DMS53 (cell line): ENCODE data around the gene IQSEC1.

Experiments
- DNase-seq: peaks from one replicate; lab custom pipeline; 2025; lab: John Stamatoyannopoulos, UW

IQSEC1 gene

DNA sequence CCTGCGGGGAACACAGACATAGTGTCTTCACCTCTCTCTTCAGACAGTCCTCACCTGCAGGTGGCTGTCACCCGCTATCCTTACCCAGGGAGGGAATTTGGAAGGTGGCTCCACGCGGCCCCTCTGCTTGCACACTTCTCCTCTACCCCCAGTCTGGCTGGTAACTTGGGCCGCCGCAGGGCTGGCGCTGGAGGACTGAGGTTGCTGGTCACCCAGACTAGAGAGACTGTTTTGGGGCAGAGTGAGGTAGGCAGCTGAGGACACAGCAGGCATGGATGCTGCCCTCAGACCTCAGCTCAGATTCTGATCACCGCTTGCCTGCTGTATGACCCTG is 12.6 kb upstream of the IQSEC1 start:
- DNase-seq: no peak

DNA sequence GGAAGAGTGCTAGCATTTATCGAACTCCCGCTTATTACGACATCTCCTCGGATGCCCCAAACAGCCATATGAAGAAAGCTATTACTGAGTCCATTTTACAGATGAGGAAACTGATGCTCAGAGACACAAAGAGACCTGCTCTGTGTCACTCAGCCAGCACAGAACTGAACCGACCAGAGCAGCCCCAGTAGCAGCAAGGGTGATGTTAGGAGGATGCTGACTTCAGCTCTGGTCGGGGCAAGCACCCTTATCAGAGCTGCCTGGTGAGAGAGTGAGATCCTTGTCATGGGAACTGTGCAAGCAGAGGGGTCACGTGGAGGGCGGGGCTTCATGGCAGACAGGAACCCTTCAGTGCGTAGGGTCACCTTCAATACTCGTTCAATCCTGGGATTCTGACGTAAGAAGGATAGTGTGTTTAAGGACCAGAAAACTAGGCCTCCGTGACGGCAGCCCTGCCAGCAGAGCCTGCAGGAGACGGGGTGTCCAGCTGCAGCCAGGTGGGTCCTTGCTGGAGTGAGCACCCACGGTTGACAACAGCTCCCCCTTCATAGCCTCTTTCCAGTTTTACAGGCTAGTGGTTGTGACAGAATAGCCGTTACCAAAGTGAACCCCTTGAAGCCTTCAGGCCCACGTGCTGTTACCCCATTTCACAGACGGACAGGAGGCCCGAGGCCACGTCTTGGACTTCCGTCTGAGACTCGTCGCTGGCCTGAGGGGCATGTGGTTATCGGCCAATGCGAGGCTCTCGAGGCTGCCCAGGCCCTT is 12.0 kb upstream of the IQSEC1 start:
- no peak for DNase-seq

DNA sequence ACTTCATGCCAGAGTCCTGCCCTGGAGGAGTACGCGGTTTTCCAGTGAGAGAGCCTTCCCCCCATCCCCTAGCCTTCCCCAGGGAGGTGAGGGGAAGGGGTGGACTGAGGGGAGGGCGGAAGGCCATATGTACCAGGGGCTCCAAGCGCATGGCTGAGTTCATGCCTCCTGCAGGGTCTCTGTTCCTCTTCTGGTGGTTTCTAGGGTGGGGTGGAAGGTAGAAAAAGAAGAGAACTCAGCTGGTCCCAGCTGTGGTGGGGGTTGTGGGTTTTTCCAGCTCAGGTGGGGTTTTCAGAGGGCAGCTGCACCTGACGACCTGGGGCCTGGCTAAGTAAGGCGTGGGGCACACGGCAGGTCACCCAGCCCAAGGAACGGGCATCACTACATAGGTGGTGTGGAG is 10.7 kb upstream of the IQSEC1 start:
- DNase-seq: no peak

DNA sequence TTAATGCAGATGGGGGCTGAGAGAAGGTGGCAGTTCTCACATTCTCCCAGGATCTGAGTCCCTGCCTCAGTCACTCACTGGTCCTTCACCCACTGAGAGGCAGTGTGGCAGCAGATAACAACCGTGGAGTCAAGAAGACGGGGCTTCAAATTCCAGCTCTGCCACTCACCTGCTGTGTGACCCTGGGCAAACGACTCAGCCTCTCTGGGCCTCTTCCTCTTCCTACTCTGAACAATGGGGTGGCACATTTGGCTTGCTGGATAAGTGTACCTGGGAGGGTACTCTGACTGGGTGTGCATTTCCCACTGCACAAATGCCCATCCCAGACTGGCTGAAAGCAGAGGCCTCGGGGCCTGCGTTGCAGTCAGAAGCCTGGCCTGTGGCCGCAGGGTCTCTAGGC is 10.0 kb upstream of the IQSEC1 start:
- DNase-seq: no peak

DNA sequence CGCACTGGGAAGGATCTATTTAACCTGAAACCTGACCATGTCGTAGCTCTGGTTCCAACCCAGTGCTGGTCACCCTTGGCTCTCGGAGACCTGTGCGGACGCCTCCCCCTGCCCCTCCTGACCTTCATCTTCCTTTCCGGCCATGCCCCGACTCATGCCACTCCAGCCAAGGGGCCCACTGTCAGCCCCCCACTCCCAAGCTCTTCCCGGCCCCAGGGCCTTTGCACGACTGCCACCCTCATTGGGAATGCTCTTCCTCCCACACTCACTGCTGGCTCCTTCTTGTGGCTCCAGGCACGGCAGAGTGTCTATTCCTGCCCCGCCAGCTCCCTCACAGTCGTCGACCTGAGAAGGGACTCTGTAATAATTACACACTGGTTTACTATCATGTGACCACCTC is 9.4 kb upstream of the IQSEC1 start:
- DNase-seq: no peak

DNA sequence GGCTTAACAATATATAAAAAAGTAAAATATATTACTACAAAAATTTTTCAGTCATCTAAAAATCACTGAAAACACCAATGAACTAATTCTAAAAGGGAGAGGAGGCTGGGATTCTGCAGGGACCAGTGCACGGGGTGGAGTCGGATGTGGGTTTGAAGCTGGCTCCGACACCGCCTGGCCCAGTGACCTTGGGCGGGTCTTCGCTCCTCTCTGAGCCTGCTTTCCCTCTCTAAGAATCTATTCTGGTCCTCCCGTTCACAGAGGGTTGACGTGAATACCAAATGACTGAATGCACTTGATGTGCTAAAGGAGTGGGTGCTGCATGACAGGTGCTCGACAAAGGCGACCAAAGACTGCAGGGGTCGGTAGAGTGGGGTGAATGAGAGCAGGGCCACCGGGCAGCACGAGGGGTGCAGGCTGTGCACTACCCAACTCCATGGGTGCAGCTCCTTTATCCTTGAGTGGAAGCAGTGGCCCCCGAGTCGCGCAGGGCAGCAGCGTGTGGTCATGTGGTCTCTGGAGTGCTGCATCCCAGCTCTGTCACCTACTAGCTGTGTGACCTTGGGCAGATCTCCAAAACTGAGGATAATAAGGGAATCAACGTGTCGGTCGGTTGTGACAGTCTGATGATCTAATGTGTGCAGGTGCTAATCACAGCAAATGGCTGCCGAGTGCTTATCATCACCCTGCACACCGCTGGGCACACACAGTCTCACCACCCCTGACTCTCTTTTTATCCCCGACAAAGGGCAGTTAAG is 8.6 kb upstream of the IQSEC1 start:
- DNase-seq: no peak

DNA sequence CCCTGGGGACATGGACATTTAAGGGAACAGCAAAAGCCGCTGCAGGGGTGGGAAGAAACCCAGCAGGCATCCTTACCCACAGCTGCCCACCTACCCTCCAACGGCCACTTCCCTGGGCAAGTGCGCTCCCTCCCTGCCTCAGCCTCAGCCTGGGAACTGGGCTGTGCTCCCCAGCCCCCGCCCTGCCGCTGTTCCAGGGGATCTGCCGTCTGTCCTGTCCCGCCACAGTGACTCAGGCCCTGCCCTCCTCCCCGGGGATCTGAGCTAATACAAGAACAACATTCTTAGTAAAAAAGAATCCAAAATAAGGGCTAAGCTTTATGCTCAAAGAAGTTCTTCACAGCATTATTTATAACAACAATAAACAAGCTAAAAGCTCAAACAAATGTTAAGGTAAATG is 7.4 kb upstream of the IQSEC1 start:
- no peak for DNase-seq

DNA sequence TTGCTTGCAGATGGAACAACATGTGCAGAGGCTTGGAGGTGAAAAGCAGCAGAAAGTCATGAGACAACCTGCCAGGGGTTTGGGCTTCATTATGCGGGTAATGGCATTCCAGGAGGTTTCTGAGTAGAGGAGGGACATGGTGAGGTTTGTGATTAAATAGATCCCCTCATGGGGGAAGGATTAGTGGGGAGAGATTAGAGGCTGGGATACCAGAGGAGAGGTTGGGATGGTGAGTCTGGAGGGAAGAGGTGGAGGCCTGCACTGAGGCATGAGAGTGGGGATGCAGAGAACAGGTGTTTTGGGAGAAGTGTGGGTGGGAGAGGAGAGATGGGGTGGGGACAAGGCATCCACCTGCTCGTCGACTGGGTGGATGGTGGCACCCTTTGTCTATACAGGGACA is 6.8 kb upstream of the IQSEC1 start:
- DNase-seq: no peak

DNA sequence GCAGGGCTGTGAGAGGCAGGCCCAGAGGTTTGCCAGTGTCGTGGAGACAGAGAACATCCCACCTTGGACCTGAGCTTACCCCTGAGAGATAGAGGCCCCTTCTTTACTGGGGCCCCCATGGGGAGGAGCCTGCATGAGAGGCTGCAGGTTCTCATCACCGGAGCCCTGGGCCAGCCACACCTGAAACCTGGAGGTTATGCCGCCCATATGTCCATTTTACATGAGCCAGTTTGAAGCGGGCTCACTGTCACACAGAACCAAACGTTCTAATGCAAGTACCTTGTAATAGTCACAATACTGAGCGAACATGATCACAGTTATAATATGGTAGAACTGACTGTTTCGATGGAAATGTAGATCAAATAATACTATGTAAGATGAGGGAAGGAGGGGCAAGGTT is 6.3 kb upstream of the IQSEC1 start:
- no peak for DNase-seq

DNA sequence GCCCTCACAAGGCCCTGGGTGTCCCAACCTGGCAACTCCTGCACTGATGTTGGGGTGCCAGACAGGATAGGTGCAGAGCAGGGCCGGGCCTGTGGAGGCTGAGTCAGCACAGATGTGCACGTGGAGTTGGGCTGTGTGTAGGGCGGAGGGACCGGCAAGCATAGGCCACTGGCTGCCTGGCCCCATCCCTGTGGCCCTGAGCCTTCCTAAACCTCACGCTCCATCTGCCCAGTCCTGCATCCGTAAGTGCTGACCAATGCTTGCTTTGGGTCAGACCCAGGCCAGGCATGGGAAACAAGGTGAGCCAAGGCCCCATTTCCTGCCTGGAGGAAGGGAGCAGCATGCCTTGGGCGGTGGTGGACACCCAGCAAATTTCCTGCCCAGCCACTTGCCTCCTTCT is 5.8 kb upstream of the IQSEC1 start:
- peak; percentile 15 for DNase-seq

DNA sequence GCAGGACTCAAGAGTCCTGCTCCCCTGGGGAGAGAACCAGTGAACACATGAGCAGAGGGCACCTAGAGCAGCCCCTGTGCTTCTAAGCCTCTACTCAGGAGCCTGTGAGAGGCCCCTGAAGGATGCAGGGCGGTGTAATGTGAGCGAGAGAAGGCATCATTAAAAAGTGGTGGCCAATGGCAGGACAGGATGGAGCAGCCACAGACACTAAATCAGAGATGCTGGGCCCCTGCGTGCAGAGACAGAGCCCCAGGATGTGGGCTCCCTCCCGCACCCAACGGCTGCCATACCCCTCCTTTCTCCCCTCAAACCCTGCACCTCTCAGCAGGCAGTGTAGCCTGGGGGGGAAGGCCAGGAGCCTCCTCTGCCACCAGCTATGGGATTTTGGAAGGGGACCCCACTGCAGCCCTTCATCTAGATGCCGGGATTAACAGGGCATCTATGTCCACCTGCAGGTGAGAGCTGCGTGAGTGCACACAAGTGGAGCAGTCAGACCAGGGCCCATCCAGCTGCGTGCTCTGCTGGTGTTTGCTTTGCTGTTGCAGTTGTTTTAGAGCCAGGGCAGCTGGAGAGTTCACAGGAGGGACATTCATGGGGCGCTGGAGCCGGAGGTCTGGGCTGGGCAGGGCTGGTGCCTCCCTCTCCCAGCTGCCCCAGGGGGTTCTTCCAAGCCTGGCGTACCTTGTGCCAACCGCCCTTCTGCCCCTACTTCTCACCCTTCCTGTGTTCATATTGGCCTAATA is 5.1 kb upstream of the IQSEC1 start:
- DNase-seq: peak; percentile 78

DNA sequence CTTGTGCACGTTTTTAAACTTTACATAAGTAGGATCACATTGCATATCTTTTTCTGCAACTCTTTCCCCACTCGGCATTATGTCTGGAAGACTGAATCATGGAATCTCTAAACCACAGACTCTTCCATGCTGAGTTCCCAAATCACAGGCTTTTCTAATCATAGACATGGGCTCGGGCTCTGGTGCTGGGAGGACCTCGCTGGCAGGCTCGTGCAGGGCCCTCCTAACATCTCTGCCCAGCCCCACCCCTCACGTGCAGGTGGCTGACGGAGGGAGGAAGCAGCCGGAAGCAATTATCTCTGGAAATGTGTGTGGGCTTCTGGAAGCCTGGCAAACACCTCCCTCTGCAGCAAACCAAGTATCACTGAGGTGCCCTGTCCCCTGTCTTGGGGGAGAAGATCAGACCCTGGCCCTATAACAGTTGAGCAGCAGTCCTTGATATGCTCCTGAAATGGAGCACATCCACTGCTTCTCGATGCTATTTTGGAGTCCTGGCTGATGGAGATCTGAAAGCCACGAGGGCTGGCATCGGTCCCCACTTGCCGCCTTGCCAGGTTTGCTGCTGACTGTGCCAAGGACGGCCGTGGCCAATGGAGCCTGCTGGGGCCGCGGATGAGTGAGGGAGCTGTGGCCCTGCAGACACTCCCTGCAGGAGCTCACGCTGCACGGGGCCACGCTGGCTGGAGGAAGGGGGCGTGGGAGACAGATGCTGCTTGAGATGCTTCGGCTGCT is 4.4 kb upstream of the IQSEC1 start:
- peak; percentile 54 for DNase-seq

DNA sequence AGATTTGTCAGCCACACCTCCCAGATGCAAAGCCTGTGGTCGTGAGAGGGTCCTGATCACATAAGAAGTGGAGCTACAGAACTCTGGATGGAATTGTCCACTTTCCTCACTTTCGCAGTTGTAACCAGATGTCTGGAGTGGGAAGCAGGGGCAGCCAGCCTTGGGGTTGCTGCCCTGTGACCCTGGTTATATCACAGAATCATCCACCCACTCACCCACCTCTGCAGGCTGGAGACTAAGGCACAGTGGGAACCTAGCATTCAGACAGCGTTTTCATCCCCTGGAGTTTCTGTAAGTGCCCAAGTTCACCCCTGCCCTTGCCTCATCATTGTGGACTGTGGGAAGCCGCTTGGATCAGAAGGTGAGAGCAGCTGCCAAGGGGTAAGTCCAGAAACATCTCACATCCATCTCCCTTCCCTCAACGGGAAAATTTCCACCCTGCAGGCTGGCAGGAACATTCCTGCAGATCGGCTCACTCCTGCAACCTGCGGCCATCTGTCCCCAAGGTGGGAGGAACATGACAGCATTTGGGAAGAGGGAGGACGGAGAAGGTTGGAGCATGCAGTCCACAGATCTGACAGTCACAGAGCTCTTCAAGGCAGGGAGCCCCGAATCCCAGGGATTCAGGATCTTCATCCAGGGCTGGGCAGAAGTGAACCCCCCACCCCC is 2.9 kb upstream of the IQSEC1 start:
- DNase-seq: no peak

DNA sequence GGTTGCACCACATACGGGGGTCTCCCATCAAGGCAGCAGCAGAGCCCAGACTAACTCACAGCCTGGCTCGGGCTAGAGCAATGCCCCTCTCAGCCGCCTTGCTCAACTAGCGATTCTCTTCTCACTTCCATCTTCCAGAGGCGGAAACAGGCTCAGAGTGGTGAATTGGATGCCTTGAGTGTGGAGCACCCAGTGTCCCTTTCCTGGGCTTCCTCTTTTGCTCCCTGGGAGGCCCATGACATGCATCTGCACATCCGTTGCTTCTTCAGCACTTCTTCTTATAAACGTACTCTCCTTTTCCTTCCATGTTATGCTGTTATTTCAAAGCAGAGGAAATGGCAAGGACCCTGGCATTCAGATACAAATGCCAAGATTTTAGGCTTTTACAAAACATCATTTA is 2.1 kb upstream of the IQSEC1 start:
- no peak for DNase-seq

DNA sequence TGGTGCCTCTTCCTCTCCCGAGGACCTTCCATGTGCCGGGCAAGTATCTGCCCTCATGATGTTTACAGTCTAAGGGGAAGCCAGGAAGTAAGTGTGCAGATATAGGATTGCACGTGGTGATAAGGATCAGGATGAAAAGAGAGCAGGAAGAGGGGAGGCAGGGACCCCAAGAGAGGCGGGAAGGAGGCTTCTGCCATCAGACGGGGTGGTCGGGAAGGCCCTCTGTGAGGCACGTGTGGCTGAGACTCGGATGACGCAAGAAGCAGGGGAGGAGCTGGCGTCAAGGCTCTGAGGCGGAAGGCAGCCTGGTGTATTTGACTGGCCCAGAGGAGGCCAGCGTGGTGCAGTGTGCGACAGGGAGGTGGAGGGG is 762 bp upstream of the IQSEC1 start:
- DNase-seq: no peak

DNA sequence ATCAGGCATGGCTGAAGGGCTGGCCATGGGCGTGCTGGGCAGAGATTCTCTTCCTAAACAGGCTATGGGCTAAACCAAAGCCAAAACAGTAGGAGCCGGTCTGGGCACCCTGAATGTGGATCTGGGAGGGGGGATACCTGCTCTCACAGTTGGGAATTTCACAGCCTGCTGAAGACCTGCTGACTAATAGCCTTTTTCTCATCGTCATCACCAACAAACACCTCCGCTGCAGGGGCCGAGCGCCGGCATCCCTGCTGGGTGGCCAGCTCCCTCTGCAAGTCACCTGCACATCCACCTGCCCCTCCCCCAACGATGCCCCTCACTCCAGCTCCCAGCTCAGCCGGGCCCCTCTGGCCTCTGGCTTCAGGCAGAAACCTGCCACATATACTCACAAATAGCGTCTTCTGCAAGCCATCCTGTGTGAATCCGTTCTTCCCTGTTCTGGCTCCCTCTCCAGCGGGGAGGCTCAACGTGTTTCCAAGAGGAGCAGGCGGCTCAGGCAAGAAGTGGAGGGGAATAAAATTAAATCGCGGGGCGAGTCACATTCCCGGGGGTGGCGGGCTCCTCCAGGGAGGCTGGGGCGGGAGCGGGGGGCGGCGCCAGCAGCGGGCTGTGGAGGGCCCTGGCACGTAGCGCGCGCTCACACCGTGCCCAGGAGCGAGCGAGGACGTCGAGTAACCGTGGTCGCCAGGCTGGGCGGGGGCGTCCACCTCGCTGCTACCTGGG is 466 bp downstream of the IQSEC1 start:
- peak; percentile 47 for DNase-seq

DNA sequence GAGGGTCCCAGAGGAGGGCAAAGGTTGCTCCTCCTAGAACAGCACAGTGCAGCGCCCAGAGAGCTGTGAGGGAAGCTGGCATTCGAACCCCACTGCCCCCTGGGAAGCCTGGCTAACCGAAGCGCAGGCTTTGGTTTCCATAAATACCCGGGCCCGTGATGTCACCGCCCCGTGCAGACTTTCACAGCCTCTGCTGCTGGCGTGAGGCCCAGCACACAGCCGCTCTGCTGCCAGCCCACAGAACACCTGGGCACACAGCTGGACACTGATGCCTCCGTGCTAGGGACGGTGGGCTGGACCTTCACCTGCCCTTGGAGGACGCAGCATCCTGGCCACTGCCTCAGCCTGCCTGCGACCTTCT is 1.0 kb downstream of the IQSEC1 start:
- DNase-seq: peak; percentile 34

DNA sequence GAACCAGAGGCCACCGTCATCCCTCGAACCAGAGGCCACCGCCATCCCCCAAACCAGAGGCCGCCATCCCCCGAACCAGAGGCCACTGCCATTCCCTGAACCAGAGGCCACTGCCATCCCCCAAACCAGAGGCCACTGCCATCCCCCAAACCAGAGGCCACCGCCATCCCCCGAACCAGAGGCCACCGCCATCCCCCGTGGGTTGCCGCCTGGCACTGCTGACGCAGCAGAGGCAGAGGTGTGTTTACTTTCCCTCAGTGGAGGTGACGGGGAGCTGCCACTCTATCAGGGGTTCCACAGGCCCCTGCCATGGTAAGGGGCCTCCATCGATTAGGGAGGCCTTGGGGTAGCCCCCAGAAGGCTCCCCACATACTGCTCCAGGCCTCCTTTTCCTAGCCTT is 1.5 kb downstream of the IQSEC1 start:
- no peak for DNase-seq

DNA sequence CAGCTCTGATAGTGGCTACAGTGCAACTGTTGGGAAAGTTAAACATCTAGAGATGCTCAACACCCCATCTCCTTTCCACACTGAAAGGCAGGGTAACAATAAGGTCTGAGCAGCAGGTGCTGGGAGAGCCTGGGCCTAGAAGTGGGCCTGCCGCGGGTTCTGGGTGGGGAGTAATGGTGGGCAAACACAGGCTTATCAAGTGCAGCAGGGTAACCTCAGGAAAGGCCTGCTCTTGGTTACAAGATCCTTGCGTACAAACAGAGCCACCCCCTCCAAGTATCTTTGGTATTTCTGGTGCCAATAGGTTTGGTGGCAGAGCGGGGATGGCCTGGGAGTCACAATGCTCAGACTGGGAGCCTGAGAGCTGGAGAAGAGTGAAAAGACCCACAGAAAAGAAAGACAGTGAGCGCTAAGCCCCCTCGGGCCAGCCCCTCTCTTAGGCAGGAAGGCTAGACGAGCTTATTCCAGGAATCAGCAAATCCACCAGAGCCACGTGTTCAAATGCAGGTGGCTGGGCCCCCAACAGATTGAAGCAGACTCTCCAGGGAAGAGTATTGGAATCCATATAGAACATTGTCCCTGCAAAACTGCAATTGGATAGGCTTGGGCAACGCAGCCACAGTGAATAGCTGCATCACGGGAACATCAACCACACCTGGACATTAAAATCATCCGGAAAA is 2.7 kb downstream of the IQSEC1 start:
- no peak for DNase-seq

DNA sequence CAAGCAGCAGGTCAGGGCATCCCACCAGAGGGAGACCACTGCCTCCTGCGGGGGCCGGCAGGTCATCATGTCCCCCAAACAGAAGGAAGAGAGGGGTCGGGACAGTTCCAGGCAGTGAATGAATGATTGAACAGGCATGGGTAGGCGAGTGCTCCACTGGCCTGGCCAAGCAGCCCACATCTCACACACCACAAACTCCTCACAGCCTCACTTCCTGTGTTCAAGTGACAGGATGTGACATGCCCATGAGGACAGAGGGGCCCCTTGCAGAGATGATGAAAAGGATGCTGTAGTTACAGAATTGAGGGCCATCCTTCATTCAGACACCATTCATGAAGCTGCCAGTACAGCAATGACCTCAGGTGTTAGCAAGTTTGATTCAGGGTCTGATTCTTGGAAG is 3.7 kb downstream of the IQSEC1 start:
- peak; percentile 30 for DNase-seq
